WTC11 (cell line): ENCODE measurements around the gene LY6G5C.

Experiments used
- CTCF ChIP-seq: fragments of 200-600 bp; IDR thresholded peaks from 2 replicates; pipeline ENCODE4 v1.8.0; 2022; ENCODE audit warnings: antibody characterized with exemption
- ESRRA ChIP-seq: sonication (generic); formaldehyde crosslinking; IDR thresholded peaks from 2 replicates; pipeline ENCODE4 v1.8.1; 2022; ENCODE audit warnings: mild to moderate bottlenecking, missing genetic modification reagents, borderline replicate concordance
- SMAD3 ChIP-seq: sonication (generic); formaldehyde crosslinking; IDR thresholded peaks from 2 replicates; pipeline ENCODE4 v1.8.0; 2022; ENCODE audit warnings: missing genetic modification reagents, mild to moderate bottlenecking, borderline replicate concordance
- ZBTB43 ChIP-seq: sonication (generic); formaldehyde crosslinking; IDR thresholded peaks from 2 replicates; pipeline ENCODE4 v1.8.1; 2023; ENCODE audit warnings: mild to moderate bottlenecking, missing genetic modification reagents

GRCh38 chr6:31634131-31634530, 46.7 kb downstream of the LY6G5C start:
- TF ChIP-seq ESRRA = no peak
- TF ChIP-seq CTCF = no peak
- no peak for TF ChIP-seq ZBTB43 (CRISPR knock-in tag)
- TF ChIP-seq SMAD3 = no peak
